Suppressor macrophage (primary cell): ENCODE results near the gene HIPK2.
"Not testable (repeated sequence)": the region's sequence is repeated elsewhere in the genome, so short reads cannot be mapped to it uniquely, and the experiment has no call there.

Experiments used
- DNase-seq, 4 experiments: peaks; one replicate each; pipeline ENCODE4 v3.0.0-alpha.2; 2020 to 2022

Gene HIPK2

GRCh38 chr7:139618482-139619366, 159.1 kb downstream of the HIPK2 start:
- peak; percentile 55 to 71 (median 61) for DNase-seq

DNA sequence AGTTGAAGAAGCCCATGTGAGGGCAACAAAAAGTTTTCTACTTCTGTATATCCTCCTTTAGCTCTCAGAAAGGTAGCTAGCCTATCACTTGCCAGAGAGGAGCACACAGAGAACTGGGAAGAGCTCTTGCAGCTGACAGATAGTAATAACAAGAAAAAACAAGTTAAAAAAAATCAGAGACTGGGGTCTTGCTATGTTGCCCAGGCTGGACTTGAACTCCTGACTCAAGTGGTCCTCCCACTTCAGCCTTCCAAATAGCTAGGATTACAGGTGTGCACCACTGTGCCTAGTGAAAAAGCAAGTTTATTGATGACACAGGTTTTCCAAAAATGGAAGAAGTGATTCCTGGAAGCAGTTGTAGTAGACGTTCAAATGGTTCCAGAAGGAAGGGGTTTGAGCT, 160.7 kb downstream of the HIPK2 start:
- DNase-seq = no peak

GRCh38 chr7:139614886-139615285, 162.9 kb downstream of the HIPK2 start:
- no peak for DNase-seq

GRCh38 chr7:139613971-139614411, 163.8 kb downstream of the HIPK2 start:
- no peak for DNase-seq

DNA sequence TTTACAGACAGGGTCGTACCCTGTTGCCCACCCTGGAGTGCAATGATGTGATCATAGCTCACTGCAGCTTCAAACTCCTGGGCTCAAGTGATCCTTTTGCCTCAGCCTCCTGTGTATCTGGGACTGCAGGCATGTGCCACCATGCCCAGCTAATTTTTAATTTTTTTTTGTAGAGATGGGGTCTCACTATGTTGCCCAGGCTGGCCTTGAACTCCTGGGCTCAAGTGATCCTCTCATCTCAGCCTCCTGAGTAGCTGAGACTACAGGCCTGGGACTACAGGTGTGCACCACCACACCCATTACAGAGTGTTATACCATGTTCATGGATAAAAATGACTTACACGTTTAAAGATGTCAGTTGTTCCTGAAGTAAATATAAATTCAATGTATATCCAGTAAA, 166.2 kb downstream of the HIPK2 start:
- DNase-seq = not testable (repeated sequence)

GRCh38 chr7:139610595-139610994, 167.2 kb downstream of the HIPK2 start:
- DNase-seq = no peak

DNA sequence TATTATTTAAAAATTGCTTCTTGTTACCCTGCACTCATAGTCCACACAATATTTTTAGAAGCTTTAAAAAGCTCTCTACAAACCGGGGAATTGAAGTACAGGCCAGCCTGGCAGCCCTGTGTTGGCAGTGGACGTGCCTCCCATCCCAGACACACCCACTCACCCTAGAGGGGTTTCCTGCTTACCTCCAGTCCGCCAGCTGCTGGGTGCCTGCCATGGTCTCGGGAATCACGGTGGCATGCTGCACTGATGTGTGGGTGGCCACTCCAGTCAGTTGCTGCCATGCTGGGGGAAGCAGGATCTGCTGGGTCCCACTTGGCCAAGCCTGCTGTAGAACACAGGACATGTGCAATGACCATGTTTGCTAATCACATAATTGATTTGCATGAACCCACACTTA, 173.9 kb downstream of the HIPK2 start:
- no peak for DNase-seq

GRCh38 chr7:139603282-139603681, 174.5 kb downstream of the HIPK2 start:
- DNase-seq = no peak

- peak; percentile 26 to 67 (median 43) for DNase-seq
Measured at GRCh38 chr7:139602143-139602722, 175.6 kb downstream of the HIPK2 start.

- no peak for DNase-seq
Measured at GRCh38 chr7:139601176-139601575, 176.6 kb downstream of the HIPK2 start.

DNA sequence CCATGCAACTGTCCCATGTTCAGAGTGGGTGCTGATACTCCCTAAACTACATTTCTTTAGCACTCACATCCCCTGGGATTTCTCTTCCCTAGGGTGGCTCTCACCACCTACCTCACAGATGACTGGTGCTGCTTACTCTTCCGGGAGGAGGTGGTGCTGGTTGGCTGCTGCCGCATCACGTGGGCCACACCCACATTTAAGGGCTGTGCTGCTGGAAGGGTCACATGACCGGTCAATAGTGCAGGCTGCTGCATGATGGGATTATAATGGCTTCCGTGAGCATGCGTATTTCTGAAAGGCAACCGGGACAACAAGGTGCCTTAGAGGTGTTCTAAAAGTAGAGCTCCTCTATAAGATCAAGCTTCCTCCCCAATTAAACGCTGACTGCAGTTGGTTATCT, 177.5 kb downstream of the HIPK2 start:
- no peak for DNase-seq

DNA sequence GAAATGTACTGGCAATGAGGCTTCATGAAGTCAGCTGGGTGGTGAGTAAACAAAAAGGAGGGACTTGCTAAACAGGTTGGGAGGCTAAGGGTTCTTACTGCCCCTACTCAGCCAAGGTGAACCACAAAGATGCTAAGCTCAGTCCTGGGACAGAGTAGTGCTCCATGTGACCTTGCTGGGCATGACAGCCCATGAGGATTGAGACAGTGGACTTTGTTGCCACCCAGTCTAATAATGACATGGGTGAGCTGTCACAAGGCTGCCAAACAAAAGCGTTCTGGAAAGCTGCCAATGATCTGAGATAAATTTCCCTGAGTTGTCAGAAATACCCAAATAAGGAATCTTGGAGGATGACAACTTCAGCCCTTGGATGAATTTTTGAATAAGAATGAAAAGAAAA, 179.2 kb downstream of the HIPK2 start:
- DNase-seq = no peak

DNA sequence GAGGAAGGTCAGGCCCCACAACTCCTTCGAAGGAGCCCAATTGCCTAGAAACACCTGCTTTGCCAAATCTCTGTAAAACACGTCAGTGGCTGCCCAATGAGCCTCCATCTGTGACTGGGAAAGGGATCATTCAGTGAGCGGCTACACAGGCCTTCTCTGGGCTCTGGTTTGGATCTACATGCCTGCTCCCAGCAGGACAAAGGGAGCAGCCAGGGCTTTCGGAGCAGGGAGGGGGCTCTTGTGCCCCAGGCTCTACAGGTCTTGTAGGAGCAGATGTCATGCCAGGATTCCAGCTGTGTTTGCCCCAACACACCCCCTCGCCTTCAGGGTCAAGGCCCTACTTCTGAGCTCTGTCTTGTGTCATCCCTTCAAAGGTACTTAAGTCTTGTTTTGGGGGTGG, 180.8 kb downstream of the HIPK2 start:
- DNase-seq = no peak

DNA sequence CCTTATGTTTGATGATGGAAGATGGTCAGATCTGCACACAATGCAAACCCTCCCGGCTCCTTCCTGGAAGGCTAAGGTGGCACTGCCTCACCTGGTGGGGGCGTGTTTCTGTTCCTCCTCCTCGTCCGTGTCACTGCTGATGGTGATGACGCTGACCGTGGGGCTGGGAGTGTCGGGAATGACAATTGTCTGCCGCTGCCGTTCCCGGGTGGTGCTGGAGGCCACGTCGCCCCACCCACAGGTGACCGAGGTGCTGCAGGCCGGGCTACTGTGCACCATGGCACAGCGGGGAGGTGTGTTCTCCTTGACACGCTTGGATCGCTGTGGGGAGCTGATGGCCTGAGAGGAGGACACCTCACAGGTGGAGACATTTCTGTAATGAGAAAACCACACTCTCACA, 181.2 kb downstream of the HIPK2 start:
- no peak for DNase-seq

DNA sequence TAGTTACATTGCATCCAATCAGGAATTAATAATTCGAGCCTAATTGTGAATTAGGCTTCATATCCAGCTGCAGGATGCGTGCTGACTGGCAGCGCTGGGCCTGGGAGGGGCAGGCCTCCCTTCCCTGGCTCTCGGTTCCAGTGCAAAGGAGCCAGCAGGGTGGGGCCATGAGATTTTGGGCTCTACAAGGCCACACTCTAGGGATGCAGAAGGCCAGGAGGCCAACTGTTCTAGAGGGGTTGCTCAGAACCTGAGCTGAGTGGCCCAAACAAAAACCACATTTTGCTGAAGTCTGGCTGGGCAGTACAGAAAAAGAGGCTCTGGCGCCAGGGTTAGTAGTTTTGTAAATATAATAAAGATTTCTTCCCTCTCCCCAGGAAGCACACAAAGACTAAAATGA, 182.0 kb downstream of the HIPK2 start:
- no peak for DNase-seq

- no peak for DNase-seq
Measured at GRCh38 chr7:139594911-139595476, 182.8 kb downstream of the HIPK2 start.

DNA sequence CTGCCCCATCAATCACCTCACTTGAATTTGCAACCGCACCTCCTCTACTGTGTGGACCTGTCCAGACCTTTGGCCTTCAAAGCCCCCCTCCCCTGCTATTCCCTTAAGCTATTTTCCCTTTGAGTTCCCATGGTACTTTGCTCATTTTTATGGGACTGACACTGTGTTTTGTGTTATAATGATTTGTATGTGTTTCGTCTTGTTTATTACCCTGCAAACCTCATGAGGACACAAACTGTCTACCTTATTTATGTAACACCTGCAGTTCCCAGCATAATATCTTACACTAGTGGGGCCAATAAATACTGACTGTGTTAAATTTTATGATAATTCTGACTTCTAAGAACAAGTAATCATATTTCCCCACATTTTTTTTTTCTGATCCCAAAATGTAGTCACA, 183.7 kb downstream of the HIPK2 start:
- DNase-seq = no peak

DNA sequence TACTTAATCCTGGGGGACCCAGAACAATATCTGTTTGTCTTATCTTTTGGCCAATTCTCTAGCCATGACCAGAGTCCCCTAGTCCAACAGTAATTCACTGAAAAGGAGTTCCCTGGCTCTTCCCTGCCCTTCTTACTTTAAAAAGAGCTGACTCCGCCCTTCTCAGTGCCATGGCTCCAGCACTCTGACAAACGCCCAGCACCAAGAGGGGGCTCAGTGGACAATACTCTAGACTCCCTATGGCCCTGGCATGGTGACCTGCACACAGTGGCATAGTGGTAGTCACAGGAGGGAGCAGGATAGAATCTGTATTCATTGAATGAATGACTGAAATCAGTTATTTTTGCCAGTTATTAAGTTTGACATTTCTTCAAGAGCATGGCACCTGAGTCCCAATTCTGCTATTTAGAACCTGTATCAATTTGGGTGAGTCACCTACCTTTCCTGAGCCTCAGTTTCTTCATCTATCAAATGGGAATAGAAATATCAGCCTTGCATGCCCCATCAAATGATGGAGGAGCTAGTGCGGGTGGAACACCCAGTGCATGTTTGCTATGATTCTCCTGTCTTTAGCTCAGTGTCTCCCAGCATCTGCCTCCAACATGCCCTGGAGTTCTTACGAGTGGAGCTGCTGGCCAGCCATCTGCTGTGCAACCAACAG, 184.9 kb downstream of the HIPK2 start:
- DNase-seq = no peak

DNA sequence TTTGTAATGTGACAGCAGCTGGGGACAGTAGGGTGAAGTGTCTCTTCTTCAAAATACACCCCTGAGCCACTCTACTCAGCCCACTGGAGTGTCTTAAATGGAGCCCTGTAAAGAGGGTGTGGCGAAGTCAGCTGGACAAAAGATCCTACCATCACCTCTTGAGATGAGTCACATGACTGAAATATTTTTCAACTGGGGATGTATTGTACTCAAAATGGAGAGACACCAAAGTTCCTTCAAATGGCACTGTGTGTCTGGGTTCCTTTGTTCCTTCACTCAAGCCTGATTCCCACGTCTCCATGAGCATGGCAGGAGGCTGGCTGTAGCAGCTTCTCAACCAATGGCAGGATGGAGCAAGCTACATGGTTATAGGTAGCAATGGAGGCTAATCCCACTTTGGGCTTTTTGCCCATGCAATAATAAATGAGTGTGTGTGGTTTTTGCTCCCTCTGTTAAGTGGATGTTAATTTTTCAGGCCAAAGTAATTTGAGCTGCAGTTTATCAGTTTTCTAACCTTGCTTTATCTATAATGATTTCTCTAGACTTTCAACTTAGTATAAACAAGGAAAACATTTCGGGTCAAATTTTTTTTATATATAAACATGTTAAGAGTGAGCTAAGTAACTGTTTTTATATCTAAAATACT, 186.1 kb downstream of the HIPK2 start:
- DNase-seq = no peak

- peak in 3 of 4 experiments; percentile 22 to 24 (median 22) for DNase-seq
Measured at GRCh38 chr7:139589474-139589873, 188.3 kb downstream of the HIPK2 start.

GRCh38 chr7:139588632-139589031, 189.2 kb downstream of the HIPK2 start:
- DNase-seq = peak; percentile 64 to 85 (median 81)

- DNase-seq = no peak
Measured at GRCh38 chr7:139587535-139587934, 190.3 kb downstream of the HIPK2 start.

- DNase-seq = no peak
Measured at GRCh38 chr7:139586286-139586685, 191.5 kb downstream of the HIPK2 start.
